GM18907 (cell line): ENCODE results near the gene FBP2.

Source experiments
- ATAC-seq: cut with Tn5 transposase; IDR thresholded peaks from one replicate; pipeline ENCODE4 v1.9.1; 2021; ENCODE audit warnings: mild to moderate bottlenecking, moderate library complexity; ENCODE audit not compliant: unreplicated experiment

Gene FBP2

GRCh38 chr9:94593459-94594345 is at the start of gene FBP2:
Gene FBP2 (minus strand): TSS chr9:94593824. CDS start chr9:94593726, 98 bp downstream.
- no peak for ATAC-seq

GRCh38 chr9:94643176-94643575 is 49.6 kb upstream of the FBP2 start:
- no peak for ATAC-seq

GRCh38 chr9:94642501-94642900 is 48.9 kb upstream of the FBP2 start:
- ATAC-seq = no peak

GRCh38 chr9:94639999-94640376 is 46.4 kb upstream of the FBP2 start:
- ATAC-seq = no peak

- ATAC-seq = peak; percentile 51
Observed at GRCh38 chr9:94639061-94639998, 45.7 kb upstream of the FBP2 start, which contains the start of gene FBP1. Gene FBP1 (minus strand): TSS chr9:94639518. CDS start chr9:94639310, 208 bp downstream.

- ATAC-seq = no peak
Observed at GRCh38 chr9:94638335-94639060, 44.9 kb upstream of the FBP2 start.

- no peak for ATAC-seq
Observed at GRCh38 chr9:94632737-94633136, 39.1 kb upstream of the FBP2 start.

GRCh38 chr9:94631599-94631998 is 38.0 kb upstream of the FBP2 start:
- no peak for ATAC-seq

- ATAC-seq = no peak
Observed at GRCh38 chr9:94630833-94631232, 37.2 kb upstream of the FBP2 start.

GRCh38 chr9:94630281-94630680 is 36.7 kb upstream of the FBP2 start:
- no peak for ATAC-seq

- ATAC-seq = no peak
Observed at GRCh38 chr9:94627287-94627686, 33.7 kb upstream of the FBP2 start.

GRCh38 chr9:94625835-94626234 is 32.2 kb upstream of the FBP2 start:
- ATAC-seq = no peak

- ATAC-seq = no peak
Observed at GRCh38 chr9:94624629-94625028, 31.0 kb upstream of the FBP2 start.

- ATAC-seq = no peak
Observed at GRCh38 chr9:94623253-94623652, 29.6 kb upstream of the FBP2 start.

GRCh38 chr9:94622087-94622800 is 28.6 kb upstream of the FBP2 start:
- no peak for ATAC-seq

GRCh38 chr9:94619026-94619425 is 25.4 kb upstream of the FBP2 start:
- no peak for ATAC-seq

GRCh38 chr9:94613003-94613402 is 19.4 kb upstream of the FBP2 start:
- ATAC-seq = no peak

GRCh38 chr9:94612071-94612470 is 18.4 kb upstream of the FBP2 start:
- no peak for ATAC-seq

- ATAC-seq = no peak
Observed at GRCh38 chr9:94611638-94612068, 18.0 kb upstream of the FBP2 start.

- ATAC-seq = no peak
Observed at GRCh38 chr9:94610181-94610606, 16.6 kb upstream of the FBP2 start.
